ENCODE data around the gene APLF. TPM values are rescaled to one million over a fixed set of nuclear protein-coding genes. Genes with fewer than 3 reads are reported as not detected.
A peak's percentile ranks its signal among the peaks of the same experiment; 100 is the strongest.
"Not testable (repeated sequence)": the region's sequence is repeated elsewhere in the genome, so short reads cannot be mapped to it uniquely, and the experiment has no call there.

Gene APLF
- total RNA-seq, 6 experiments from 2014 or later = 1.3 to 1.8 (median 1.5) TPM

DNA sequence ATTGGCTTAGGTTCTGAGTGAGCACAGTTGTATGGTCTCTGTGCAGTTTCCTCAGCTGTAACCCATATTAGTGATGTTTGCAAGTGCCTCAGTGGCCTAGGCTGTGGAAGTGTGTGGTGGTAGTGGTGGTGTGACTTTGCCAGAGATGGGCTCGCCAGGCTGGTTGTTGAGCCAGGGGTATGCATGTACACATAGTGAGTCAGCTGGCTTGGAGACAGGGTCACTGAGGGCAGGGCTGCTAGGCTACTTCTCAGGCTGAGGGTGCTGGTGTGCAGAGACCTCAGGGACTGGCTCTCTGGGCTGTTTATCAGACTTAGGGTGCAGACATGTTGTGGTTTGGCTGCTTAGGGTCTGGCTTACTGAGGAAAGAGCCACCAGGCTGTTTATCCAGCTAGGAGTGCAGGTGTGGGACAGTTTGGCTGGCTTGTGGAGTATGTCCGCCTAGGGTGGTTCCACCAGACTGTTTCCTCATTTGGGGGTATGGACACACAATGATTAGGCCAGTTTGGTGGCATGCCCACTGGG is 15.0 kb downstream of the APLF start:
- peaks cover 7% of the 10 kb centered on the region for H3K4me1 Mint-ChIP-seq (ENCODE audit: low read depth)
- no peaks in the 10 kb centered on the region for H3K36me3 Mint-ChIP-seq (ENCODE audit: low read depth)

DNA sequence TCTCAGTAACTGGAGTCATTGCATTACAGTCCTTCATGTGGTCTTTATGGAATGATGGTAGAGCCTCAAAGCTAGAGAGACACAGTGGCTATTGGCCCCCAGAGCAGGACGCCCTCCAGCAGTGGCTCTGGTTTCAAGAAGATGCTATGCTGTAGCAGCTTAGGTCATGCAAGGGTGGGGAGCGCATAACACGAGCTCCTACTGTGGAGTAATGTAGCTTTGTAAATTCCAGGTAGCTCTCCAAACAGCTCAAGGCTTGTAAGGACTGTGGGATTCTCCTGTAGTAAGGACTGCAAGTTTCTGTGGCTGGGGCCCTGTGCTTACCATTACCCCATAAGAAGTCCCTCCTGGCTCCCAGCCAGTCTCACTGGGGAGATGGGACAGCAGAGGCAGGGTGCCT is 15.6 kb downstream of the APLF start:
- Mint-ChIP-seq H3K36me3 (ENCODE audit: low read depth) (no peaks in the 10 kb centered on the region), H3K9me3 (no peaks in the 10 kb centered on the region), H3K4me1 (ENCODE audit: low read depth) (peaks cover 12% of the 10 kb centered on the region), H3K27me3 (ENCODE audit: insufficient read depth) (no peaks in the 10 kb centered on the region; the same call in 1 of the 2 replicates), H3K27ac (no peak overlapping the region), H3K4me3 (no peak overlapping the region)
- DNase-seq = no peak
- TF ChIP-seq, protein P1, sequence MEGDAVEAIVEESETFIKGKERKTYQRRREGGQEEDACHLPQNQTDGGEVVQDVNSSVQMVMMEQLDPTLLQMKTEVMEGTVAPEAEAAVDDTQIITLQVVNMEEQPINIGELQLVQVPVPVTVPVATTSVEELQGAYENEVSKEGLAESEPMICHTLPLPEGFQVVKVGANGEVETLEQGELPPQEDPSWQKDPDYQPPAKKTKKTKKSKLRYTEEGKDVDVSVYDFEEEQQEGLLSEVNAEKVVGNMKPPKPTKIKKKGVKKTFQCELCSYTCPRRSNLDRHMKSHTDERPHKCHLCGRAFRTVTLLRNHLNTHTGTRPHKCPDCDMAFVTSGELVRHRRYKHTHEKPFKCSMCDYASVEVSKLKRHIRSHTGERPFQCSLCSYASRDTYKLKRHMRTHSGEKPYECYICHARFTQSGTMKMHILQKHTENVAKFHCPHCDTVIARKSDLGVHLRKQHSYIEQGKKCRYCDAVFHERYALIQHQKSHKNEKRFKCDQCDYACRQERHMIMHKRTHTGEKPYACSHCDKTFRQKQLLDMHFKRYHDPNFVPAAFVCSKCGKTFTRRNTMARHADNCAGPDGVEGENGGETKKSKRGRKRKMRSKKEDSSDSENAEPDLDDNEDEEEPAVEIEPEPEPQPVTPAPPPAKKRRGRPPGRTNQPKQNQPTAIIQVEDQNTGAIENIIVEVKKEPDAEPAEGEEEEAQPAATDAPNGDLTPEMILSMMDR (IDR thresholded peaks at IDR 0.05) = no peak

More for the DNA sequence above, 15.0 kb downstream of the APLF start:
- no peak for DNase-seq
- Mint-ChIP-seq H3K4me3 (no peak overlapping the region), H3K27ac (no peak overlapping the region), H3K27me3 (ENCODE audit: insufficient read depth) (no peaks in the 10 kb centered on the region; the same call in 1 of the 2 replicates), H3K9me3 (no peaks in the 10 kb centered on the region)
- TF ChIP-seq, protein P1 (IDR thresholded peaks at IDR 0.05) = no peak

DNA sequence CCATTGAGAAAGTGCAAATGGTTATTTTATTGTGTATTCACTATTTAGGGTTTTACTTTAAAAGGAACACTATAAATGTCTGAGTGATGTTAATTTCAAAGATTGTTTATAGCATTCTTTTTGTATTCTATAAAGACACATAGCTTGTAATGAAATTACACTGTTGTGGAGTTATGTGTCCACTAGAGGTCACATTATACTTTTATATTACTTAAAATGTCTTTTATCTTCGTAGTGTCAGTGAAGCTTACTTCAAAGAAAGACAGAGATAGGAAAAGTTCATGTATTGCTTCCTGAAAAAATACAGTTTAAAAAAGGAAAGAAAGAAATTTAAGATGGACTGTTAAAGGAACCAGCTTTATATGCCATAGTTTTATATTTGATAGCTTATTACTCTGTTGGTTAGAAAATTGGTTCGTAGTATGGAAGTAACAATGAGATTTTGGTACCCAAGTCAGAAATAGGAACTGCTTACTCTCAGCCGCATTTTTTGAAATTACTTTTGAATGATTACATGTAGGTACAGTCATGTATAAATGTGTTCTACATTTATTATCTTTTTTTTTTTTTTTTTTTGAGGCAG is 20.5 kb downstream of the APLF start:
- H3K27me3 Mint-ChIP-seq (ENCODE audit: insufficient read depth) = no peaks in the 10 kb centered on the region
- TF ChIP-seq, protein P1 (IDR thresholded peaks at IDR 0.05) = peak; percentile 78
- no peak overlapping the region for H3K4me3 Mint-ChIP-seq
- no peaks in the 10 kb centered on the region for H3K36me3 Mint-ChIP-seq (ENCODE audit: low read depth)
- no peak overlapping the region for H3K27ac Mint-ChIP-seq
- H3K4me1 Mint-ChIP-seq (ENCODE audit: low read depth) = peaks cover 6% of the 10 kb centered on the region
- peak; percentile 29 for DNase-seq
- no peaks in the 10 kb centered on the region for H3K9me3 Mint-ChIP-seq

DNA sequence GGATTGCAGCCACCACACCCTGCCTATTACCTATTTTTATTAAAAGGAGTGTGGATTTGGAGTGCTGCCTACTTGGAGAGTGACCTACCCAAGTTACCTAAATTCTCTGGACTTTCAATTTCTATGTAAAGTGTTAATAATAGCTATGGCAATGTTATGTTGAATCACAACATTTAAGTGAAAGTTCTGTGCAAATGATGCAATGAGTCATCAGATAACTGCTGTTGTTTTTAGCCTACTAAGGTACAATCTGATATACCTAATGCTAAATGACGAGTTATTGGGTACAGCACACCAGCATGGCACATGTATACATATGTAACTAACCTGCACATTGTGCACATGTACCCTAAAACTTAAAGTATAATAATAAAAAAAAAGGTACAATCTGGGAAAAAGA is 21.2 kb downstream of the APLF start:
- not testable (repeated sequence) for H3K36me3 Mint-ChIP-seq (ENCODE audit: low read depth); H3K4me1 Mint-ChIP-seq (ENCODE audit: low read depth); H3K27me3 Mint-ChIP-seq (ENCODE audit: insufficient read depth); H3K4me3 Mint-ChIP-seq; H3K9me3 Mint-ChIP-seq; H3K27ac Mint-ChIP-seq
- DNase-seq = peak; percentile 3

DNA sequence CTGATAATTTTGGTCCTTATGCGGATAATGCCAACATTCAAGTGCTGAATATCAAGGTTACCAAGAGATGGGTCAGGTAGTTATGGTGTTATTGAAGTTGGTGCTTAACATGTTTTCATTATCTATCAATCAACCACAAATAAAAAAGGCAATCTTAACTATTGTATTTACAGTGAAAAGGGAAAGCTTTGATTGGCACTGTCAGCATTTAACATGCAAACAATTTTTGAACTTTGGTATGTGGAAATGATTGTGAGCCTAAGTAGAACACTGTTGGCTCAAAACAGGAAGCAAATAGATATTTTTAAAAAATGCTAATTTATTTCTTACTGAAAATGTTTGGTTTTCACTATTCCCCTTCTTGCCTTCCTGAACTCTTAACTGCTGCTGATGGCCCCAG is 21.9 kb downstream of the APLF start:
- TF ChIP-seq, protein P1 (IDR thresholded peaks at IDR 0.05) = no peak
- Mint-ChIP-seq H3K4me3 (no peak overlapping the region), H3K36me3 (ENCODE audit: low read depth) (no peaks in the 10 kb centered on the region), H3K4me1 (ENCODE audit: low read depth) (peaks cover 6% of the 10 kb centered on the region), H3K27me3 (ENCODE audit: insufficient read depth) (no peaks in the 10 kb centered on the region), H3K9me3 (no peaks in the 10 kb centered on the region), H3K27ac (no peak overlapping the region)
- no peak for DNase-seq

DNA sequence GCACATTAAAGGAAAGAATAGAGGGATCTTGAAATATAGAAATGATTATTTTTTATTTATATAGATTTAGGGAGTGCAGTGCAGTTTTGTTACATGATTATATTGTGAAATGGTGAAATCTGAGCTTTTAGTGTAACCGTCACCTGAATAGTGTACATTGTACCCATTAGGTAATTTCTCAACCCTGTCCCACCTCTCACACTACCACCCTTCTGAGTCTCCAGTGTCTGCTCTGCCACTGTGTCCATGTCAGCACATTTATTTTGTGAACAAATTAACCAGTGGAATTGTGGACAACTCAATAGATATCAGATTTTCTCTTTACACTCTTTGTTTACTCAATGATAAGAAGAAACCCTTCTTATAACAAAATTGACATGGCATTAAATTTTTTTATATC is 24.2 kb downstream of the APLF start:
- H3K4me1 Mint-ChIP-seq (ENCODE audit: low read depth) = peaks cover 6% of the 10 kb centered on the region
- TF ChIP-seq, protein P1 (IDR thresholded peaks at IDR 0.05) = no peak
- H3K27me3 Mint-ChIP-seq (ENCODE audit: insufficient read depth) = no peaks in the 10 kb centered on the region; the same call in 1 of the 2 replicates
- peaks cover 3% of the 10 kb centered on the region for H3K9me3 Mint-ChIP-seq
- H3K36me3 Mint-ChIP-seq (ENCODE audit: low read depth) = no peaks in the 10 kb centered on the region
- no peak overlapping the region for H3K4me3 Mint-ChIP-seq
- no peak overlapping the region for H3K27ac Mint-ChIP-seq
- no peak for DNase-seq

Measured in HFFc6 (cell line).